Gastrocnemius medialis (tissue), 4 donors: ENCODE measurements around the gene CYBA.

Source experiments
- POLR2A ChIP-seq, 2 donors: fragments of 450-650 bp; IDR thresholded peaks; one replicate each; pipeline ENCODE4 v1.6.1; 2017; ENCODE audit warnings: antibody characterized with exemption in 2 of 2, mild to moderate bottlenecking in 2 of 2, moderate library complexity in 2 of 2
- TF ChIP-seq, protein P1 (sequence below), 5 experiments: fragments of 450-650 bp in 3 of 5; fragments of 200-600 bp in 2 of 5; sonication (generic) in 2 of 5; IDR thresholded peaks in 4 of 5; conservative IDR thresholded peaks in 1 of 5; 1 replicate in 4 of 5; 2 replicates in 1 of 5; pipeline ENCODE4 v1.5.1; 2016 to 2019; ENCODE audit warnings: antibody characterized with exemption in 5 of 5, mild to moderate bottlenecking in 3 of 5, moderate library complexity in 3 of 5

DNA sequence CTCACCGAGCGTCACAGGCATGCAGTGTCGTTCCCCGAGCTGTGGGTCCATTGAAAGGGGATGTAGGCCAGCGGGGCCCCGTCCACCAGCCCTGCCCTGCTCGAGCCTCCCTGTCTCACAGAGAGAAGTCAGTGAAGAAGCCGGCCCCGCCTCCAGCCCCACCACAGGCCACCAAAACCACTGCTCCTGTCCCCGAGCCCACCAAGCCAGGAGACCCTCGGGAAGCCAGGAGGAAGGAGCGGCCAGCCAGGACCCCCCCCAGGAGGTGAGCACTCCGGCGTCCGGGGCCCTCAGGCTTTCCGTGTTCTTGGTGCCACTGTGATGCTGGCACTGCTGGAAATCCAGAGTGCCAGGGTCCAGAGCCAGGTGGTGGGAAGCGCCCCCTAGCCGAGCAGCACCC is 26.4 kb downstream of the CYBA start:
- TF ChIP-seq, protein P1, sequence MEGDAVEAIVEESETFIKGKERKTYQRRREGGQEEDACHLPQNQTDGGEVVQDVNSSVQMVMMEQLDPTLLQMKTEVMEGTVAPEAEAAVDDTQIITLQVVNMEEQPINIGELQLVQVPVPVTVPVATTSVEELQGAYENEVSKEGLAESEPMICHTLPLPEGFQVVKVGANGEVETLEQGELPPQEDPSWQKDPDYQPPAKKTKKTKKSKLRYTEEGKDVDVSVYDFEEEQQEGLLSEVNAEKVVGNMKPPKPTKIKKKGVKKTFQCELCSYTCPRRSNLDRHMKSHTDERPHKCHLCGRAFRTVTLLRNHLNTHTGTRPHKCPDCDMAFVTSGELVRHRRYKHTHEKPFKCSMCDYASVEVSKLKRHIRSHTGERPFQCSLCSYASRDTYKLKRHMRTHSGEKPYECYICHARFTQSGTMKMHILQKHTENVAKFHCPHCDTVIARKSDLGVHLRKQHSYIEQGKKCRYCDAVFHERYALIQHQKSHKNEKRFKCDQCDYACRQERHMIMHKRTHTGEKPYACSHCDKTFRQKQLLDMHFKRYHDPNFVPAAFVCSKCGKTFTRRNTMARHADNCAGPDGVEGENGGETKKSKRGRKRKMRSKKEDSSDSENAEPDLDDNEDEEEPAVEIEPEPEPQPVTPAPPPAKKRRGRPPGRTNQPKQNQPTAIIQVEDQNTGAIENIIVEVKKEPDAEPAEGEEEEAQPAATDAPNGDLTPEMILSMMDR (IDR thresholded peaks at IDR 0.05 in 4 of 5, conservative IDR thresholded peaks at IDR 0.05 in 1 of 5): no peak
- no peak for TF ChIP-seq POLR2A (IDR thresholded peaks at IDR 0.05)
